SK-N-MC (cell line): ENCODE measurements around the gene DUSP14.
"Not testable (repeated sequence)": the region's sequence is repeated elsewhere in the genome, so short reads cannot be mapped to it uniquely, and the experiment has no call there.

Experiments used
- DNase-seq: peaks from one replicate; pipeline ENCODE4 v3.0.0-alpha.2; 2011; ENCODE audit warnings: low read depth, low spot score
- H3K27ac ChIP-seq: fragments of 200-600 bp; sonication (generic); 2 replicates; pipeline ENCODE4 v1.5.1; 2016; ENCODE audit warnings: mixed run types
- H3K36me3 ChIP-seq: fragments of 200-600 bp; sonication (generic); 2 replicates; pipeline ENCODE4 v1.6.1; 2017; ENCODE audit warnings: antibody characterized with exemption, low read length, mixed read lengths; ENCODE audit not compliant: insufficient read depth
- H3K4me3 ChIP-seq: fragments of 200-600 bp; sonication (generic); 2 replicates; pipeline ENCODE4 v1.5.1; 2016
- H3K9ac ChIP-seq: fragments of 200-600 bp; sonication (generic); 2 replicates; pipeline ENCODE4 v1.8.0; 2017; ENCODE audit warnings: mixed run types, mixed read lengths; ENCODE audit not compliant: insufficient read length
- H3K9me3 ChIP-seq: fragments of 200-600 bp; sonication (generic); 2 replicates; pipeline ENCODE4 v1.6.1; 2017; ENCODE audit warnings: low read depth, mild to moderate bottlenecking, antibody characterized with exemption, low read length, moderate library complexity, mixed read lengths
- EZH2 ChIP-seq: fragments of 200-600 bp; sonication (generic); IDR thresholded peaks from one replicate; pipeline ENCODE4 v1.6.1; 2017; ENCODE audit warnings: antibody characterized with exemption
- FOXP2 ChIP-seq: optimal IDR thresholded peaks from 2 replicates; pipeline ENCODE3; 2011; ENCODE audit warnings: mild to moderate bottlenecking, moderate library complexity; ENCODE audit not compliant: insufficient read depth; ENCODE audit errors: extremely low read length, control extremely low read depth
- POLR2AphosphoS5 ChIP-seq: IDR thresholded peaks from 2 replicates; pipeline ENCODE4 v1.6.1; 2012; ENCODE audit warnings: mild to moderate bottlenecking, low read depth, low read length, borderline replicate concordance

Gene DUSP14

GRCh38 chr17:37502009-37502936 lies 12.6 kb downstream of the DUSP14 start:
- no peak for TF ChIP-seq FOXP2
- no peak for TF ChIP-seq POLR2AphosphoS5
- TF ChIP-seq EZH2, result no peak
- Histone ChIP-seq H3K9me3 (no peaks in the 10 kb centered on the region), H3K36me3 (no peaks in the 10 kb centered on the region), H3K4me3 (no peak overlapping the region), H3K9ac (no peak overlapping the region), H3K27ac (no peak overlapping the region)
- no peak for DNase-seq

DNA sequence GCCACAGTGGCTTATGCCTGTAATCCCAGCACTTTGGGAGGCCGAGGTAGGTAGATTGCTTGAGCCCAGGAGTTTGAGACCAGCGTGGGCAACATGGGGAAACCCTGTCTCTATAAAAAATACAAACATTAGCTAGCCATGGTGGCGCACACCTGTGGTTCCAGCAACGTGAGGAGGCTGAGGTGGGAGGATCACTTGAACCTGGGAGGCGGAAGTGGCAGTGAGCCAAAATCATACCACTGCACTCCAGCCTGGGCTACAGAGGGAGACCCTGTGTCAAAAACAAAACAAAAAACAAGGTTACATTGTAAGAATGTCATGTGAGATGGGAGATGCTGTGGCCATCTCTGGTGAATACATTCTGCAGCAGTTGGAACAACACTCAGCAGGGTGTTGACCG lies 13.5 kb downstream of the DUSP14 start:
- H3K9ac ChIP-seq, result no peak overlapping the region
- no peak overlapping the region for H3K4me3 ChIP-seq
- no peaks in the 10 kb centered on the region for H3K9me3 ChIP-seq
- DNase-seq, result no peak
- no peak for TF ChIP-seq POLR2AphosphoS5
- no peak for TF ChIP-seq EZH2
- no peak for TF ChIP-seq FOXP2
- H3K27ac ChIP-seq, result no peak overlapping the region
- H3K36me3 ChIP-seq, result no peaks in the 10 kb centered on the region

DNA sequence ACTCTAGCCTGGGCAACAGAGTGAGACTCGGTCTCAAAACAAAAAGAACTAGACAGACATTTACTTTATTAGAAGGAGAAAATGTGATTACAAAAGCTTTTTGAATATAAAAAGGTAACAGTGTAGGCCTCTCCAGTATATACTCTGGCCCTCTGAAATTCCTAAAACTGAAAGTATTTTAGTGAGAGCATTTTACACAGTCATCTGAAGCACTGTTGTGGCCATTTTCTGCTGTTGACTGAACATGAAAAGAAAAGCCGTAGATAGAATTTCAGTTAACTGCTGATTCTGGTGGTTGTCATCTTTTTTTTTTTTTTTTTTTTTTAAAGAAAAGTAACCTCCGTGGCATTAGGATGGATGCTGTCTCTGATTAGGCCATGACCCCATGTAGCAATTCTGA lies 15.6 kb downstream of the DUSP14 start:
- Histone ChIP-seq H3K9me3 (no peaks in the 10 kb centered on the region), H3K27ac (no peak overlapping the region), H3K36me3 (no peaks in the 10 kb centered on the region; the same call in 1 of the 2 replicates), H3K9ac (no peak overlapping the region), H3K4me3 (no peak overlapping the region)
- TF ChIP-seq POLR2AphosphoS5, result no peak
- no peak for TF ChIP-seq EZH2
- TF ChIP-seq FOXP2, result no peak
- no peak for DNase-seq

DNA sequence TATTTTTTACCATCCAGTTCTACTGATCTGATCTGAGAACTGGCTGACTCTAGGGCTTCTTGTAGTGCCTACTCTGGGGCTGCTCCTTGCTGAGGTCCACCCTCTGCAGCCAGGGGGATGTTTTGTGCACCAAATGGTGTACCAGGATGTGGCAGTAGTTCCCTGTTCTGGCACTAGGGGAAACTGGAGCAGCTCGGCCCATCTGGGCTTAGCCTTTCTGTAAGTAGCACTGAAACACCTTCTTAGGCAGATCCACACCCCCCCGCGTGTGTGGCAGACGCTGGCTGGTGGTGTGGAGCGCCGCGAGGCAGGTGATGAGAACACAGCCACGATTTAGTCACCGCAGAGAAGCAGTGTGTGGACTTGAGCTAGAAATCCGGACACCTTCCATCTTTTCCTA lies 17.0 kb downstream of the DUSP14 start:
- no peak overlapping the region for H3K27ac ChIP-seq
- no peak overlapping the region for H3K9ac ChIP-seq
- H3K4me3 ChIP-seq, result no peak overlapping the region
- TF ChIP-seq FOXP2 (no peak), EZH2 (no peak), POLR2AphosphoS5 (no peak)
- no peaks in the 10 kb centered on the region; the same call in 1 of the 2 replicates for H3K36me3 ChIP-seq
- no peaks in the 10 kb centered on the region for H3K9me3 ChIP-seq
- DNase-seq, result no peak

DNA sequence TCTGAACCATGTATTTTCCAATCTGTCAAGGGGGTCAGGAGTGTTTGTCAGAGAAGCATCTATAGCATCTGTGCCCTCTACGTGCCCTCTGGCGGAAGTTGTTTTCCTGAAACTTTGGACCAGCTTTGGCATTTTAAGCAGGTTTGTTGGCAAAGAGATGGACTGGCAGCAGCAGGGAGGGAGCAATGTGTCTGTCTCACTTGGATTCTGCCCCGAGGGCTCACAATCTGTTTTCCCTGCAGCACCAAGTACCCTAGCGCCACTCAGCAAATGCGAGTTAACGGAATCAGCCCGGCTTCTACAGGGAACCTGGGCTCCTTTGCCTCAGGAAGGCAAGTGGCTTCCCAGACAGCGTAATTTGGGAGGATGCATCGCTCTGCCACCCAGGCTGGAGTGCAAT lies 17.4 kb downstream of the DUSP14 start:
- Histone ChIP-seq H3K27ac (no peak overlapping the region), H3K4me3 (no peak overlapping the region), H3K9me3 (no peaks in the 10 kb centered on the region), H3K9ac (no peak overlapping the region), H3K36me3 (peaks cover 2% of the 10 kb centered on the region; the same call in 1 of the 2 replicates)
- no peak for TF ChIP-seq EZH2
- TF ChIP-seq FOXP2, result no peak
- TF ChIP-seq POLR2AphosphoS5, result no peak
- no peak for DNase-seq

DNA sequence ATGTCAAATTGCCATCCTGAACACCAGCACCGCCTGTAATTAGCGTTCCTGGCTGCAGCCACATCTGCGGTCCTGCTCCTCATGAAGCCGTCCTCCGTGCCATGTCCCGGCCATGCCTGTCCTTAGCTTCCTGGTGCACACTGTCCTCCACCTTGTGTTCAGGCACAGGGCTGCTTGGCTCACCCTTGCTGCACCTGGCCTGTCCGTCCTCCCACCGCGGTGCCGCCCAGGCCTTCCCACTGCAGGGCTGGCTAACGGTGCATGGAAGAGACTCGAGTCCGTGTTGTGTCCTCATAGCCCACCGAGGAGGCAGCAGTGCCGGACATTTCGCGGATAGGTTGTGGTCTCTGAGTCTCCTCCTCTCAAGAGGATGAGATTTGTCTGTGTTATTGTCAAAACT lies 20.4 kb downstream of the DUSP14 start:
- TF ChIP-seq FOXP2, result no peak
- TF ChIP-seq POLR2AphosphoS5, result no peak
- TF ChIP-seq EZH2, result no peak
- H3K36me3 ChIP-seq, result peaks cover 22% of the 10 kb centered on the region; the same call in 1 of the 2 replicates
- no peak for DNase-seq
- no peak overlapping the region for H3K4me3 ChIP-seq
- no peak overlapping the region for H3K9ac ChIP-seq
- H3K27ac ChIP-seq, result no peak overlapping the region
- no peaks in the 10 kb centered on the region for H3K9me3 ChIP-seq

GRCh38 chr17:37511642-37512041 lies 22.0 kb downstream of the DUSP14 start:
- H3K9me3 ChIP-seq, H3K9ac ChIP-seq, H3K27ac ChIP-seq, H3K4me3 ChIP-seq, DNase-seq: not testable (repeated sequence)
- peaks cover 25% of the 10 kb centered on the region; the same call in 1 of the 2 replicates for H3K36me3 ChIP-seq

DNA sequence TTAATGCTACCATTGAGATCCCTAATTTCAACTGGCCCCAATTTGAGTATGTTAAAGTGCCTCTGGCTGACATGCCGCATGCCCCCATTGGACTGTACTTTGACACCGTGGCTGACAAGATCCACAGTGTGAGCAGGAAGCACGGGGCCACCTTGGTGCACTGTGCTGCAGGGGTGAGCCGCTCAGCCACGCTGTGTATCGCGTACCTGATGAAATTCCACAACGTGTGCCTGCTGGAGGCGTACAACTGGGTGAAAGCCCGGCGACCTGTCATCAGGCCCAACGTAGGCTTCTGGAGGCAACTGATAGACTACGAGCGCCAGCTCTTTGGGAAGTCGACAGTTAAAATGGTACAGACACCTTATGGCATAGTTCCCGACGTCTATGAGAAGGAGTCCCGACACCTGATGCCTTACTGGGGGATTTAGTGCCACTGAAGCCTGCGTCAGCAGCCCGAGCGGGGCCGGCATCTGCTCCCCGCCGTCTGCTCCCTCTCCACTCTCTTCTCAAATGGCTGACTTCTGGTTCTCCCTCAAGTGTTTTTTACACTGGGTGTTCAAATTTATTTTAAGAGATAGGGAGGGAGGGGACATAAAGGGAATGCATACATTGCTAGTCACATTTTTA lies 22.9 kb downstream of the DUSP14 start:
- Histone ChIP-seq H3K9ac (no peak overlapping the region), H3K9me3 (no peaks in the 10 kb centered on the region), H3K27ac (no peak overlapping the region), H3K36me3 (peaks cover 29% of the 10 kb centered on the region; the same call in 1 of the 2 replicates), H3K4me3 (no peak overlapping the region)
- TF ChIP-seq FOXP2 (no peak), EZH2 (no peak), POLR2AphosphoS5 (no peak)
- DNase-seq, result no peak
